WTC11 (cell line): ENCODE measurements around the gene CD4. TPM values are rescaled to one million over a fixed set of nuclear protein-coding genes. Genes with fewer than 3 reads are reported as not detected.

ENCODE experiments used
- ATF1 ChIP-seq: sonication (generic); formaldehyde crosslinking; IDR thresholded peaks from 2 replicates; pipeline ENCODE4 v1.8.1; 2023; ENCODE audit warnings: mild to moderate bottlenecking, moderate library complexity, missing genetic modification reagents
- E2F1 ChIP-seq: sonication (generic); formaldehyde crosslinking; IDR thresholded peaks from 2 replicates; pipeline ENCODE4 v1.8.0; 2022; ENCODE audit warnings: mild to moderate bottlenecking, missing genetic modification reagents
- E2F4 ChIP-seq: sonication (generic); formaldehyde crosslinking; IDR thresholded peaks from 2 replicates; pipeline ENCODE4 v1.8.1; 2022; ENCODE audit warnings: low read depth, mild to moderate bottlenecking, moderate library complexity, missing genetic modification reagents, borderline replicate concordance
- EMX1 ChIP-seq: fragments of 250-450 bp; sonication (Bioruptor Pico); IDR thresholded peaks from 2 replicates; pipeline ENCODE4 v1.8.0; 2021; ENCODE audit warnings: mild to moderate bottlenecking
- FOXK1 ChIP-seq: sonication (generic); formaldehyde crosslinking; IDR thresholded peaks from 2 replicates; pipeline ENCODE4 v1.8.0; 2022; ENCODE audit warnings: mild to moderate bottlenecking, moderate library complexity, missing genetic modification reagents
- GABPB1 ChIP-seq: sonication (generic); formaldehyde crosslinking; IDR thresholded peaks from 2 replicates; pipeline ENCODE4 v1.8.1; 2023; ENCODE audit warnings: mild to moderate bottlenecking, missing genetic modification reagents
- GTF2I ChIP-seq: fragments of 250-450 bp; sonication (Bioruptor Pico); conservative IDR thresholded peaks from 2 replicates; pipeline ENCODE4 v1.4.0; 2021; ENCODE audit warnings: mild to moderate bottlenecking
- HMGA2 ChIP-seq: fragments of 250-450 bp; sonication (Bioruptor Pico); IDR thresholded peaks from 2 replicates; pipeline ENCODE4 v1.4.0; 2021; ENCODE audit warnings: mild to moderate bottlenecking, moderate library complexity
- JAZF1 ChIP-seq: fragments of 250-450 bp; sonication (Bioruptor Pico); IDR thresholded peaks from 2 replicates; pipeline ENCODE4 v1.9.0; 2021; ENCODE audit warnings: moderate library complexity, mild to moderate bottlenecking, inconsistent platforms
- MAX ChIP-seq: sonication (generic); formaldehyde crosslinking; IDR thresholded peaks from 2 replicates; pipeline ENCODE4 v1.8.0; 2022; ENCODE audit warnings: mild to moderate bottlenecking, missing genetic modification reagents
- MXD4 ChIP-seq: fragments of 250-450 bp; sonication (Bioruptor Pico); IDR thresholded peaks from 2 replicates; pipeline ENCODE4 v1.8.0; 2021; ENCODE audit warnings: mild to moderate bottlenecking, moderate library complexity, borderline replicate concordance
- NR1H2 ChIP-seq: sonication (generic); formaldehyde crosslinking; IDR thresholded peaks from 2 replicates; pipeline ENCODE4 v1.9.0; 2021; ENCODE audit warnings: mild to moderate bottlenecking, moderate library complexity, missing genetic modification reagents
- TCF7 ChIP-seq: sonication (generic); formaldehyde crosslinking; IDR thresholded peaks from 2 replicates; pipeline ENCODE4 v1.8.0; 2022; ENCODE audit warnings: mild to moderate bottlenecking, low read depth, missing genetic modification reagents, moderate library complexity
- TP53 ChIP-seq: sonication (generic); formaldehyde crosslinking; IDR thresholded peaks from 2 replicates; pipeline ENCODE4 v1.8.1; 2023; ENCODE audit warnings: mild to moderate bottlenecking, missing genetic modification reagents
- ZNF263 ChIP-seq: sonication (generic); formaldehyde crosslinking; IDR thresholded peaks from 2 replicates; pipeline ENCODE4 v1.8.1; 2022; ENCODE audit warnings: low read depth, mild to moderate bottlenecking, moderate library complexity, missing genetic modification reagents
- ZNF281 ChIP-seq: sonication (generic); formaldehyde crosslinking; IDR thresholded peaks from 2 replicates; pipeline ENCODE4 v1.8.0; 2023; ENCODE audit warnings: mild to moderate bottlenecking, missing genetic modification reagents
- ZNF317 ChIP-seq: sonication (generic); formaldehyde crosslinking; IDR thresholded peaks from 2 replicates; pipeline ENCODE4 v1.8.1; 2023; ENCODE audit warnings: low read depth, mild to moderate bottlenecking, moderate library complexity, missing genetic modification reagents, borderline replicate concordance
- ZNF423 ChIP-seq: fragments of 250-450 bp; sonication (Bioruptor Pico); IDR thresholded peaks from 2 replicates; pipeline ENCODE4 v2.1.2; 2022; ENCODE audit warnings: mild to moderate bottlenecking, moderate library complexity
- total RNA-seq: library from RNA; stranded (reverse); gene quantifications from 3 replicates; pipeline ENCODE4 v1.2.3, GENCODE V29; 2021
- TF ChIP-seq, protein P1 (sequence below): fragments of 250-450 bp; sonication (Bioruptor Pico); conservative IDR thresholded peaks from 2 replicates; pipeline ENCODE4 v1.9.0; 2021; ENCODE audit warnings: mild to moderate bottlenecking
- TF ChIP-seq, protein P2 (sequence below): sonication (generic); formaldehyde crosslinking; IDR thresholded peaks from 2 replicates; pipeline ENCODE4 v1.8.1; 2022; ENCODE audit warnings: missing genetic modification reagents, borderline replicate concordance
- TF ChIP-seq, protein P3 (sequence below): sonication (generic); formaldehyde crosslinking; IDR thresholded peaks from 2 replicates; pipeline ENCODE4 v1.8.0; 2023; ENCODE audit warnings: missing genetic modification reagents, mild to moderate bottlenecking, borderline replicate concordance
- TF ChIP-seq, protein P4 (sequence below): fragments of 200-600 bp; IDR thresholded peaks from 2 replicates; pipeline ENCODE4 v1.8.0; 2022; ENCODE audit warnings: antibody characterized with exemption

Gene CD4
- total RNA-seq, 1 experiment from 2014 or later: 2.5 TPM

DNA sequence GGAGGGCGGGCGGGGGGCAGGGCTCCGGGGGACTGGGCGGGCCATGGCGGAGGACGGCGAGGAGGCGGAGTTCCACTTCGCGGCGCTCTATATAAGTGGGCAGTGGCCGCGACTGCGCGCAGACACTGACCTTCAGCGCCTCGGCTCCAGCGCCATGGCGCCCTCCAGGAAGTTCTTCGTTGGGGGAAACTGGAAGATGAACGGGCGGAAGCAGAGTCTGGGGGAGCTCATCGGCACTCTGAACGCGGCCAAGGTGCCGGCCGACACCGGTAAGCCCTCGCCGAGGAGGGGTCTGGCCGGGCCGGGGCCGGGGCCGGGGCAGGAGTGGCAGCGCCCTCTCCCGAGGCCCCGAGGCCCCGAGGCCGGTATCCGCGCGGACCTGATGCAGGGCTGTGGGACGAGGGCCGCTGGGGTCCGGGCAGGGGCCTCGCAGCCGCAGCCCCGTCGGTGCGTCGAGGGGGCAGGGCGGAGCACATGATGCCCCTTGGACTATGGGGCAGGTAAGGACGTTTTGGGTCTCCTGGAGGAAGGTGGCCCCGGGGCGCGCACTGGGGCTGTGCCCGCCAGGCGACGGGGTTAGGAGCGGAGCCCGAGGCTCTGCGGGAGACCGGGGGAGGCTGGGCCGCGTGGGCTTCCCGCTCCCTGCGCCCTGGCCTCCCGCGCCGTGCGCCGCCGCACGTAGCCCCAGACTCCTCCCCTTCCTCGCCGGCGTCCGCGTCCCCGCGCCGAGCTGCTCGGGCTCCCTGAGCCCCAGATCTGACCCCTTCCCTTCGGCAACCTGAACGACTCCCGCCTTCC, 78.3 kb downstream of the CD4 start, which contains the start of gene TPI1 (continued):
- TF ChIP-seq ZNF263 (CRISPR knock-in tag) (0 out of 2 replicates have a peak, but pooled peaks have one; percentile 30), ZNF423 (CRISPR knock-in tag) (no peak), ZNF281 (peak; percentile 43; the same call in 1 of the 2 replicates), GTF2I (no peak), FOXK1 (CRISPR knock-in tag) (no peak; the same call in 1 of the 2 replicates), TP53 (CRISPR knock-in tag) (peak; percentile 64; the same call in 1 of the 2 replicates), MAX (peak; percentile 53; the same call in 1 of the 2 replicates), JAZF1 (no peak), MXD4 (no peak), ZNF317 (CRISPR knock-in tag) (no peak; the same call in 1 of the 2 replicates), E2F1 (CRISPR knock-in tag) (no peak), GABPB1 (CRISPR knock-in tag) (0 out of 2 replicates have a peak, but pooled peaks have one; percentile 9), TCF7 (no peak), NR1H2 (CRISPR knock-in tag) (no peak), HMGA2 (CRISPR knock-in tag) (no peak), E2F4 (no peak), EMX1 (CRISPR knock-in tag) (no peak), ATF1 (CRISPR knock-in tag) (no peak)
- TF ChIP-seq, protein P1, sequence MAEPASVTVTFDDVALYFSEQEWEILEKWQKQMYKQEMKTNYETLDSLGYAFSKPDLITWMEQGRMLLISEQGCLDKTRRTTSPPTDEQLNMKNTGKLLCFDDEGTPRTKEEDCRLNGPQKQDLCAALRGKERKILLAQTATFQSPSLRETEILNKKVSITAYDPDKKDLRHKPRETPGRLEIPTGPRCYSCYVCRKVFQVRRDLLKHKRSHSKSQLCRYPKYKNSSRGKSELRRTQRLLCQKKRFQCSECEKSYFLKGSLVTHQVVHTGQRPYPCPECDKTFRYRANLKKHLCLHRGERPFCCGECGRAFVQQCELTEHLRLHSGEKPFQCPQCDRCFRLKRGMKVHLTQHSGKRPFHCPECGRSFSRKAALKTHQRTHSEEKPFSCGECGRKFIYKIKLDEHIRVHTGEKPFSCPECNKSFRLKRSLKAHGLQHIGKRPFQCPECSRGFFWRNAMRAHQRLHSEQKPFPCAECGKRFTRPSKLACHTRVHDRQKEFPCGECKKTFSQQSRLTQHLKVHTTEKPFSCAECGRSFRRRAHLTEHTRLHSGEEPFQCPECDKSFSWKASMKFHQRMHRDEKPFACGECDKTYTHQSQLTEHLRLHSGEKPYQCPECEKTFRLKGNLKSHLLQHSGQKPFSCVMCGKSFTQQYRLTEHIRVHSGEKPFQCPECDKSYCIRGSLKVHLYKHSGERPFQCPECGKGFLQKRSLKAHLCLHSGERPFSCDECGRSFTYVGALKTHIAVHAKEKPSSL: no peak
- TF ChIP-seq, protein P2, sequence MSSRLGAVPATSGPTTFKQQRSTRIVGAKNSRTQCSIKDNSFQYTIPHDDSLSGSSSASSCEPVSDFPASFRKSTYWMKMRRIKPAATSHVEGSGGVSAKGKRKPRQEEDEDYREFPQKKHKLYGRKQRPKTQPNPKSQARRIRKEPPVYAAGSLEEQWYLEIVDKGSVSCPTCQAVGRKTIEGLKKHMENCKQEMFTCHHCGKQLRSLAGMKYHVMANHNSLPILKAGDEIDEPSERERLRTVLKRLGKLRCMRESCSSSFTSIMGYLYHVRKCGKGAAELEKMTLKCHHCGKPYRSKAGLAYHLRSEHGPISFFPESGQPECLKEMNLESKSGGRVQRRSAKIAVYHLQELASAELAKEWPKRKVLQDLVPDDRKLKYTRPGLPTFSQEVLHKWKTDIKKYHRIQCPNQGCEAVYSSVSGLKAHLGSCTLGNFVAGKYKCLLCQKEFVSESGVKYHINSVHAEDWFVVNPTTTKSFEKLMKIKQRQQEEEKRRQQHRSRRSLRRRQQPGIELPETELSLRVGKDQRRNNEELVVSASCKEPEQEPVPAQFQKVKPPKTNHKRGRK: no peak
- TF ChIP-seq, protein P3, sequence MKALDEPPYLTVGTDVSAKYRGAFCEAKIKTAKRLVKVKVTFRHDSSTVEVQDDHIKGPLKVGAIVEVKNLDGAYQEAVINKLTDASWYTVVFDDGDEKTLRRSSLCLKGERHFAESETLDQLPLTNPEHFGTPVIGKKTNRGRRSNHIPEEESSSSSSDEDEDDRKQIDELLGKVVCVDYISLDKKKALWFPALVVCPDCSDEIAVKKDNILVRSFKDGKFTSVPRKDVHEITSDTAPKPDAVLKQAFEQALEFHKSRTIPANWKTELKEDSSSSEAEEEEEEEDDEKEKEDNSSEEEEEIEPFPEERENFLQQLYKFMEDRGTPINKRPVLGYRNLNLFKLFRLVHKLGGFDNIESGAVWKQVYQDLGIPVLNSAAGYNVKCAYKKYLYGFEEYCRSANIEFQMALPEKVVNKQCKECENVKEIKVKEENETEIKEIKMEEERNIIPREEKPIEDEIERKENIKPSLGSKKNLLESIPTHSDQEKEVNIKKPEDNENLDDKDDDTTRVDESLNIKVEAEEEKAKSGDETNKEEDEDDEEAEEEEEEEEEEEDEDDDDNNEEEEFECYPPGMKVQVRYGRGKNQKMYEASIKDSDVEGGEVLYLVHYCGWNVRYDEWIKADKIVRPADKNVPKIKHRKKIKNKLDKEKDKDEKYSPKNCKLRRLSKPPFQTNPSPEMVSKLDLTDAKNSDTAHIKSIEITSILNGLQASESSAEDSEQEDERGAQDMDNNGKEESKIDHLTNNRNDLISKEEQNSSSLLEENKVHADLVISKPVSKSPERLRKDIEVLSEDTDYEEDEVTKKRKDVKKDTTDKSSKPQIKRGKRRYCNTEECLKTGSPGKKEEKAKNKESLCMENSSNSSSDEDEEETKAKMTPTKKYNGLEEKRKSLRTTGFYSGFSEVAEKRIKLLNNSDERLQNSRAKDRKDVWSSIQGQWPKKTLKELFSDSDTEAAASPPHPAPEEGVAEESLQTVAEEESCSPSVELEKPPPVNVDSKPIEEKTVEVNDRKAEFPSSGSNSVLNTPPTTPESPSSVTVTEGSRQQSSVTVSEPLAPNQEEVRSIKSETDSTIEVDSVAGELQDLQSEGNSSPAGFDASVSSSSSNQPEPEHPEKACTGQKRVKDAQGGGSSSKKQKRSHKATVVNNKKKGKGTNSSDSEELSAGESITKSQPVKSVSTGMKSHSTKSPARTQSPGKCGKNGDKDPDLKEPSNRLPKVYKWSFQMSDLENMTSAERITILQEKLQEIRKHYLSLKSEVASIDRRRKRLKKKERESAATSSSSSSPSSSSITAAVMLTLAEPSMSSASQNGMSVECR: no peak
- TF ChIP-seq, protein P4, sequence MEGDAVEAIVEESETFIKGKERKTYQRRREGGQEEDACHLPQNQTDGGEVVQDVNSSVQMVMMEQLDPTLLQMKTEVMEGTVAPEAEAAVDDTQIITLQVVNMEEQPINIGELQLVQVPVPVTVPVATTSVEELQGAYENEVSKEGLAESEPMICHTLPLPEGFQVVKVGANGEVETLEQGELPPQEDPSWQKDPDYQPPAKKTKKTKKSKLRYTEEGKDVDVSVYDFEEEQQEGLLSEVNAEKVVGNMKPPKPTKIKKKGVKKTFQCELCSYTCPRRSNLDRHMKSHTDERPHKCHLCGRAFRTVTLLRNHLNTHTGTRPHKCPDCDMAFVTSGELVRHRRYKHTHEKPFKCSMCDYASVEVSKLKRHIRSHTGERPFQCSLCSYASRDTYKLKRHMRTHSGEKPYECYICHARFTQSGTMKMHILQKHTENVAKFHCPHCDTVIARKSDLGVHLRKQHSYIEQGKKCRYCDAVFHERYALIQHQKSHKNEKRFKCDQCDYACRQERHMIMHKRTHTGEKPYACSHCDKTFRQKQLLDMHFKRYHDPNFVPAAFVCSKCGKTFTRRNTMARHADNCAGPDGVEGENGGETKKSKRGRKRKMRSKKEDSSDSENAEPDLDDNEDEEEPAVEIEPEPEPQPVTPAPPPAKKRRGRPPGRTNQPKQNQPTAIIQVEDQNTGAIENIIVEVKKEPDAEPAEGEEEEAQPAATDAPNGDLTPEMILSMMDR: no peak
